Epithelial cell of prostate (primary cell): ENCODE results near the gene GRIN2C.

Experiments
- DNase-seq: peaks from one replicate; pipeline ENCODE4 v3.0.0-alpha.2; 2011; ENCODE audit warnings: low read depth, low spot score
- H3K27ac ChIP-seq: fragments of 450-650 bp; 2 replicates; pipeline ENCODE4 v1.5.1; 2017; ENCODE audit warnings: mild to moderate bottlenecking

Gene GRIN2C

GRCh38 chr17:74825952-74826719 is 33.5 kb downstream of the GRIN2C start:
- no peak overlapping the region for H3K27ac ChIP-seq
- DNase-seq = no peak

GRCh38 chr17:74824961-74825627 is 34.6 kb downstream of the GRIN2C start:
- H3K27ac ChIP-seq = no peak overlapping the region
- DNase-seq = no peak

GRCh38 chr17:74822939-74823367 is 36.7 kb downstream of the GRIN2C start:
- no peak overlapping the region for H3K27ac ChIP-seq
- DNase-seq = no peak

- DNase-seq = no peak
- H3K27ac ChIP-seq = no peak overlapping the region
Measured at GRCh38 chr17:74822335-74822938, 37.2 kb downstream of the GRIN2C start.

GRCh38 chr17:74821655-74822334 is 37.9 kb downstream of the GRIN2C start:
- no peak overlapping the region for H3K27ac ChIP-seq
- DNase-seq = no peak

GRCh38 chr17:74819801-74820436 is 39.8 kb downstream of the GRIN2C start:
- H3K27ac ChIP-seq = no peak overlapping the region
- DNase-seq = no peak

GRCh38 chr17:74818291-74818938 is 41.3 kb downstream of the GRIN2C start:
- DNase-seq = no peak
- H3K27ac ChIP-seq = no peak overlapping the region

- DNase-seq = no peak
- H3K27ac ChIP-seq = no peak overlapping the region
Measured at GRCh38 chr17:74816905-74817620, 42.6 kb downstream of the GRIN2C start.

GRCh38 chr17:74815550-74816370 is 43.9 kb downstream of the GRIN2C start:
- DNase-seq = no peak
- no peak overlapping the region for H3K27ac ChIP-seq

GRCh38 chr17:74815067-74815466 is 44.6 kb downstream of the GRIN2C start:
- H3K27ac ChIP-seq = no peak overlapping the region
- no peak for DNase-seq

GRCh38 chr17:74814453-74814852 is 45.2 kb downstream of the GRIN2C start:
- DNase-seq = no peak
- H3K27ac ChIP-seq = no peak overlapping the region

- no peak overlapping the region for H3K27ac ChIP-seq
- DNase-seq = no peak
Measured at GRCh38 chr17:74812109-74813009, 47.3 kb downstream of the GRIN2C start.

GRCh38 chr17:74810699-74811485 is 48.8 kb downstream of the GRIN2C start:
- DNase-seq = no peak
- no peak overlapping the region for H3K27ac ChIP-seq

GRCh38 chr17:74808714-74809430 is 50.8 kb downstream of the GRIN2C start:
- DNase-seq = no peak
- H3K27ac ChIP-seq = no peak overlapping the region

- no peak for DNase-seq
- no peak overlapping the region for H3K27ac ChIP-seq
Measured at GRCh38 chr17:74807925-74808324, 51.8 kb downstream of the GRIN2C start.

- no peak for DNase-seq
Measured at GRCh38 chr17:74807441-74807840, 52.2 kb downstream of the GRIN2C start.

More at GRCh38 chr17:74807441-74807840, 52.2 kb downstream of the GRIN2C start:
- H3K27ac ChIP-seq = no peak overlapping the region
